Neutrophil (primary cell): ENCODE data around the gene MAP3K13.

Experiments
- H3K27ac ChIP-seq: fragments of 200-600 bp; sonication (generic); 2 replicates; pipeline ENCODE4 v1.5.1; 2016; ENCODE audit warnings: mild to moderate bottlenecking, moderate library complexity
- H3K27me3 ChIP-seq: fragments of 200-600 bp; sonication (generic); 2 replicates; pipeline ENCODE4 v1.6.0; 2016; ENCODE audit warnings: mild to moderate bottlenecking
- H3K36me3 ChIP-seq: fragments of 200-600 bp; sonication (generic); 2 replicates; pipeline ENCODE4 v1.5.1; 2017
- H3K4me1 ChIP-seq, 2 experiments: fragments of 200-600 bp in 1 of 2; sonication (generic) in 1 of 2; 1 replicate in 1 of 2; 2 replicates in 1 of 2; pipeline versions ENCODE4 v1.5.1 to v1.6.1; 2013 to 2016; ENCODE audit warnings: low read depth in 1 of 2, low read length in 1 of 2, mild to moderate bottlenecking in 1 of 2, moderate library complexity in 1 of 2; ENCODE audit not compliant: control insufficient read depth in 1 of 2, insufficient read depth in 1 of 2
- H3K4me3 ChIP-seq, 2 experiments: fragments of 200-600 bp in 1 of 2; sonication (generic) in 1 of 2; 1 replicate in 1 of 2; 2 replicates in 1 of 2; pipeline ENCODE4 v1.5.1; 2013 to 2016; ENCODE audit warnings: low read depth in 1 of 2, low read length in 1 of 2, mild to moderate bottlenecking in 1 of 2, moderate library complexity in 1 of 2
- H3K9me3 ChIP-seq: fragments of 200-600 bp; sonication (generic); 2 replicates; pipeline ENCODE4 v1.5.1; 2016
- CTCF ChIP-seq: fragments of 200-600 bp; sonication (generic); IDR thresholded peaks from 2 replicates; pipeline ENCODE4 v1.5.1; 2016; ENCODE audit warnings: antibody characterized with exemption

The MAP3K13 gene

DNA sequence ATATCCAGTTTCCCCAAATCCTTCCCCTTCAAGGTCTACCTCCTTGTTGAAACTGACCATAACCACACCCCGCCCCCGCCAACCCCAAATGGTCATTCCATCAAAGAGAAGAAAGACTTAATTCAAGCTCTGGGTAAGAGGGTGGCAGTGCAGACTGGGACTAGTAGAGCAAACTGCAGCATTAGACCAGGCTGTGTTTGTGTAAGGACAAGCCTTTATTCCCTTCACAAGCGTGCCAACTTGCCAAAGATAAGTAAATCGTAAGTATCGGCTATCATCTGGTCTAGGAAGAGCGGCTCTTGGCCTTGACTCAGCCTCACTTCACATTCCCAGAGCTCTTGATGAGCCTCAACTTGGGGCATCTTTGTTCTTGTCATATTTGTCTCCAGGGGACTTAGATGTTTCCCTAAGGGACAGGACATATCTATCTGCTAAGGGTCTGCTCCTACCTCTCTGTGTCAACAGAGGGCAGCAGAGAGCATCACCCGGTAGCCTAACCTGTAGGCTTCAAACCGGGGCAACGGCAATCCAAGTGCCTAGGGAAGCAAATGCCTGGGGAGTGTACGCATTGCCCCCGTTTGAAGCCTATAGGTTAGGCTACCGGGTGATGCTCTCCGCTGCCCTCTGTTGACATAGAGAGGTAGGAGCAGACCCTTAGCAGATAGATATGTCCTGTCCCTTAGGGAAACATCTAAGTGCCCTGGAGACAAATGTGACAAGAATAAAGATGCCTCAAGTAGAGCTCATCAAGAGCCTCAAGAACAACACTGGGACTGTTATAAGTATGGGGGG is 8.9 kb upstream of the MAP3K13 start:
- TF ChIP-seq CTCF: peak; percentile 66
- no peaks in the 10 kb centered on the region for H3K9me3 ChIP-seq

GRCh38 chr3:185356499-185356898 is 6.4 kb upstream of the MAP3K13 start:
- no peaks in the 10 kb centered on the region for H3K9me3 ChIP-seq
- no peaks in the 10 kb centered on the region for H3K36me3 ChIP-seq
- no peaks in the 10 kb centered on the region for H3K4me1 ChIP-seq
- H3K4me3 ChIP-seq: no peak overlapping the region
- H3K27me3 ChIP-seq: peaks cover 37% of the 10 kb centered on the region
- no peak for TF ChIP-seq CTCF
- H3K27ac ChIP-seq: no peak overlapping the region

More for the DNA sequence above, 8.9 kb upstream of the MAP3K13 start:
- Histone ChIP-seq H3K27ac (no peak overlapping the region), H3K4me1 (no peaks in the 10 kb centered on the region), H3K4me3 (no peak overlapping the region), H3K27me3 (peaks cover 25% of the 10 kb centered on the region), H3K36me3 (no peaks in the 10 kb centered on the region)

- H3K27me3 ChIP-seq: peaks cover 78% of the 10 kb centered on the region
- no peak overlapping the region for H3K27ac ChIP-seq
- peaks cover 4 to 13% of the 10 kb centered on the region in 2 experiments for H3K4me1 ChIP-seq
- H3K36me3 ChIP-seq: no peaks in the 10 kb centered on the region
- H3K9me3 ChIP-seq: no peaks in the 10 kb centered on the region
- TF ChIP-seq CTCF: no peak
- no peak overlapping the region for H3K4me3 ChIP-seq
Observed at GRCh38 chr3:185361920-185362319, 1.0 kb upstream of the MAP3K13 start.

- H3K4me3 ChIP-seq: peak overlapping the region; percentile 45 to 58
- H3K9me3 ChIP-seq: no peaks in the 10 kb centered on the region
- H3K27ac ChIP-seq: no peak overlapping the region
- no peak for TF ChIP-seq CTCF
- peaks cover 4 to 13% of the 10 kb centered on the region in 2 experiments for H3K4me1 ChIP-seq
- peaks cover 74% of the 10 kb centered on the region for H3K27me3 ChIP-seq
- no peaks in the 10 kb centered on the region for H3K36me3 ChIP-seq
Observed at GRCh38 chr3:185363662-185364203, 797 bp downstream of the MAP3K13 start.

GRCh38 chr3:185365291-185366073 is 2.5 kb downstream of the MAP3K13 start:
- no peak overlapping the region for H3K4me3 ChIP-seq
- H3K27me3 ChIP-seq: peaks cover 68% of the 10 kb centered on the region
- H3K9me3 ChIP-seq: no peaks in the 10 kb centered on the region
- no peak for TF ChIP-seq CTCF
- peaks cover 4 to 13% of the 10 kb centered on the region in 2 experiments for H3K4me1 ChIP-seq
- H3K36me3 ChIP-seq: no peaks in the 10 kb centered on the region
- H3K27ac ChIP-seq: no peak overlapping the region
